ENCODE results near the gene TPSAB1.
A peak's percentile ranks its signal among the peaks of the same experiment; 100 is the strongest.

The TPSAB1 gene

DNA sequence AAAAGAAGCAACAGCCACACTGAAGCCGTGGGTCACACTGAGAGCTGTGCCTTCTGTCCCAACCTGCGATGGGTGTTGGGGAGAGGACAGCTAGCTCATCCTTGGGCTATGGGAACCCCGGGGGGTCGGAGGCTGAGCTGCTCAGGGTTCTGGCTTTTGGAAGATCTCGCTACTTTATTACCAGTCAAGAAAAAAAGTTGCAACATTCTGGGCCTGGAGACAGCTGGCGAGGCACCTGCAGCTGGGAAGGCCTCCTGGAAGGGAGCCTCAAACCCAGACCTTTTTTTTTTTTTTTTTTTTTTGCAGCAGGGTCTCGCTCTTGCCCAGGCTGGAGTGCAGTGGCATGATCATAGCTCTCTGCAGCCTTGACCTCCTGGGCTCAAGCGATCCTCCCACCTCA is 40.3 kb downstream of the TPSAB1 start:
- DNase-seq (ENCODE audit: low spot score in 2 of 2) (no peak), ATAC-seq (ENCODE audit: low read depth) (no peak)
- peaks cover 2% of the 10 kb centered on the region for H3K4me1 Mint-ChIP-seq
- H3K36me3 Mint-ChIP-seq = no peaks in the 10 kb centered on the region
- no peak overlapping the region for H3K27ac Mint-ChIP-seq
- H3K4me3 Mint-ChIP-seq = no peak overlapping the region
- H3K27me3 Mint-ChIP-seq = peaks cover 12% of the 10 kb centered on the region
- no peaks in the 10 kb centered on the region for H3K9me3 Mint-ChIP-seq

DNA sequence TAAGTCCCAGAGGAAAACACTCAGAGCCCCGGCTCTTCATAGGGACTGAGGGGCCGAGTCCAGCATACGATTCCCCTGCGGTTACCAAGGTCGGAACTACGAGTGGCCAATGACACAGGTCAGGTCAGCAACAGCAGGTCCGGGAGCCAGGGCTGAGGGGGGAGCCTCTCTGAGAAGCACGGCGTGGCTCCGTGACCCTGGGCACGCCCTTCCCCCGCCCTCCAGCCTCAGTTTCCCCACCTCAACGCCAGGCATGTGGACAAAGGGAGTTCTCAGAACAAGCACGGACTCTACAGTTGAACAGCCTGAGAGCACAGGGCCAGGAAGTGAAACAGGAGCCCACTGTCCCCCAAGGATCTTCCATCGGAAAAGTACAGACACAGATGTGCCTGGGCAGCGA is 41.0 kb downstream of the TPSAB1 start:
- Mint-ChIP-seq H3K4me3 (no peak overlapping the region), H3K9me3 (no peaks in the 10 kb centered on the region)
- ATAC-seq (ENCODE audit: low read depth) = no peak

DNA sequence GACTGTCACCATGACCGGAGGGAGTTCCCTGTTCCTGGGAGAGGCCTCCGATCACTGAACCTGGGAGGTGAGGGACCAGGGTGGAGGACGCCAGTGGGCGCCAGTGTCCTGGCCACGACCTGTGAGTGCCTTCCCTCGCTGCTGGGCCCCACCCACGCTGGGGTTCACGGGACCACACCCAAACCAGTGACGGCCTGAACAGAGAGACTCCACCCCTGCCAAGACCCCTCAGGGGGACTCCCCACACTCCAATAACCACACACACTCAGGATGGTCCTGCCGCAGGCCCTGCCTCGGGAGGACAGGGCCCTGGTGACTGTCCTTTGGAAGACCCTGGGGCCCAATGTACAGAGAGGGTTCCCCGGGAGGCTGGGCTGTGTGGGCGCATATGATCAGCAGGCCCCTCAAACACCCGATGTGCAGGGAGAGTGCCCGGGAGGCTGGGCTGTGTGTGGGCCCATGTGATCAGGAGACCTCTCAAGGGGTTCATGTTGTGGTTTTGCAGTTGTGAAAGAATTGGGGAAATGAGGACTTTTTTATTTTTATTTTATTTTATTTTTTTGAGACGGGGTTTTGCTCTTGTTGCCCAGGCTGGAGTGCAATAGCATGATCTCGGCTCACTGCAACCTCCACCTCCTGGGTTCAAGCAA is 41.9 kb downstream of the TPSAB1 start:
- no peak overlapping the region for H3K4me3 Mint-ChIP-seq
- H3K9me3 Mint-ChIP-seq = no peaks in the 10 kb centered on the region
- H3K27ac Mint-ChIP-seq = no peak overlapping the region
- peak; percentile 56 for ATAC-seq (ENCODE audit: low read depth)
- H3K4me1 Mint-ChIP-seq = peaks cover 2% of the 10 kb centered on the region
- H3K27me3 Mint-ChIP-seq = peaks cover 13% of the 10 kb centered on the region
- no peak for DNase-seq (ENCODE audit: low spot score in 2 of 2)
- H3K36me3 Mint-ChIP-seq = no peaks in the 10 kb centered on the region

More for the DNA sequence above, 41.0 kb downstream of the TPSAB1 start:
- no peak overlapping the region for H3K27ac Mint-ChIP-seq
- DNase-seq (ENCODE audit: low spot score in 2 of 2) = no peak
- peaks cover 13% of the 10 kb centered on the region for H3K27me3 Mint-ChIP-seq
- H3K4me1 Mint-ChIP-seq = peaks cover 2% of the 10 kb centered on the region
- no peaks in the 10 kb centered on the region for H3K36me3 Mint-ChIP-seq

DNA sequence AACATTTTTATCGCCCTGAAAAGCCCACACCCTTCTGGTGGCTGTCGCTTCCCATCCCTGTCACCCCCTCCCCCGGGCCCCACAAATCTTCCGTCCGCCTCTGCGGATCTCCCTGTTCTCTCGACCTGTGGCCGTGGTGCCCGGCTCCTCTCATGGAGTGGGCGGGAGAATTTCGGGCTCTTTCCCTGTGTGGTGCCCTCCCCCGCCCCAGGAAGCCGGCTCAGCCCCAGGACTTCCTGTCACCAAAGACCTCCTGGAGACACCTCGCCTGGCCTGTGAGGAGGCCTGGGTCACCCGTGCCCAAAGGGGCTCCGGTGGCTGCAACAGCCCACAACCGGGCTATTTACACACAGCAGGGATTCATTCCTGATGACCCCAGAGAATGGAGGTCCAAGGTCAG is 42.8 kb downstream of the TPSAB1 start:
- H3K36me3 Mint-ChIP-seq = no peaks in the 10 kb centered on the region
- no peak overlapping the region for H3K4me3 Mint-ChIP-seq
- ATAC-seq (ENCODE audit: low read depth) (no peak), DNase-seq (ENCODE audit: low spot score in 2 of 2) (no peak)
- H3K4me1 Mint-ChIP-seq = peaks cover 2% of the 10 kb centered on the region
- no peak overlapping the region for H3K27ac Mint-ChIP-seq
- H3K27me3 Mint-ChIP-seq = peaks cover 12% of the 10 kb centered on the region
- H3K9me3 Mint-ChIP-seq = no peaks in the 10 kb centered on the region

DNA sequence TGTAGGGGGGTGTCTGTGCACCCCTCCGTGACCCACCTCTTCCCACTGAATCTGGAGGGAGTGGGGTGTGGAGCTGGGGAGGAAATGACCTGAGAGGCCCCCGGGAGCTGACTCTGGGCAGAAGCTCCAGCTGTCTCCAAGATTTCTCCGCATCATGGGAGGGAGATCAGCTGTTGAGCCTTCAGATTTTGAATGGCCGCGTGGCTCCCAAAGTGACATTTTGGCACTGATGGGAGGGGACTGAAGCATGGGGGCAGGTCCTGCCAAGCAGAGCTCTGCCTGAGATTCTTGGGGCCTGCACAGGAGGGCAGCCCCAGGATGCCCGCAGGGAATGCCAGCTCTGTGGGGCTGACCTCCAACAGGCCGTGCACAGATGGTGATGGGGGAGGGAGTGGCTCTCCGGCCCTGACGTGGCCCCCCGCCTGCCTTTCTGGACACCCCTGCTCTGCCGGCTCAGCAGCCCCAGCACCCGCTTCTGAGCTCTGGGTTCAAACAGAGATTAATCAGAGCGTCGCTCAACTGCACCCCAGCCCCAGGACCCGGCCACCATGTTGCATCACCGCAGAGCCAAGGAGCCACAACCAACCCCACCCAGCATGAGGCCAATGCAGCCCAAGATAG is 43.6 kb downstream of the TPSAB1 start:
- Mint-ChIP-seq H3K4me3 (no peak overlapping the region), H3K36me3 (no peaks in the 10 kb centered on the region), H3K4me1 (peaks cover 2% of the 10 kb centered on the region), H3K27ac (no peak overlapping the region), H3K9me3 (no peaks in the 10 kb centered on the region), H3K27me3 (peaks cover 15% of the 10 kb centered on the region)
- DNase-seq (ENCODE audit: low spot score in 2 of 2) (no peak), ATAC-seq (ENCODE audit: low read depth) (no peak)

DNA sequence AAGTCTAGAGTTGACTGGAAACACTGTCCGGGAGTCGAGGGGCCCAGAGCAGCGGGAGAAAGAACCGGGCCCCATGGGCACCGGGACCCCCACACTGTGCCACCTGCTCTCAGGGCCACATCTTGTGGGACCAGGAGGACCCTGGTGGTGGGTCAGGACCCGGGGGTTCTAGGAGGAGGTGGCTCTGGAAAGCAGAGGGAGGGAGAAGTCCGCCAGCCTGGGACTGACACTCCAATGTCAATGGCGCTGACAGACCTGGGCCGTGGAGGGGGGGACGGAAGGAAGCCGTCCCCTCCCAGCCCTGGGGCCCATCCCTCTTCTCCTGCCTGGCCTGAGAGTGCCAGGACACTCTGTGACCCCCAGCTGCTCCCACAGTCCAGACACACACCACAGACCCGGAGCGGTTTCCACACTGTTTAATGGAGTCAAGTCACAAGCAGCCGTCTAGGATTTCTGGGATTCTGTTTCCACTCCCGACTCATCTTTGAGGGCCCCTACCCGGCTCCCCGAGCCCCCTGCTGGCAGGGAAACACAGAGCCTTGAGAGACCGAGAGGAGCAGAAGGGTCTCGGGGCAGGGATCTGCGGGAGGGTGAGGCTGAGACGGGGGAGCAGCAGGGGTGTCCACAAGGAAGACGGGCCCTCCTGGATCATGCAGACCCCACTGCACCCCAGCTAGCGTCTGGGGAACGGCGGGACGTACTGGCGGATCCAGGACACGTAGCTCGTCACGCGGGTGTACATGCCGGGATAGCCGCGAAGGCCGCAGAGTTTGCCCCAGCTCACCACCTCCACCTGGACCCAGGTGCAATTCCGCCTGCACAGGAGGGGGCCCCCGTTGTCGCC is 45.4 kb downstream of the TPSAB1 start:
- no peak overlapping the region for H3K4me3 Mint-ChIP-seq
- no peaks in the 10 kb centered on the region for H3K36me3 Mint-ChIP-seq
- no peak for DNase-seq (ENCODE audit: low spot score in 2 of 2)
- no peak overlapping the region for H3K27ac Mint-ChIP-seq
- peaks cover 2% of the 10 kb centered on the region for H3K4me1 Mint-ChIP-seq
- peaks cover 14% of the 10 kb centered on the region for H3K27me3 Mint-ChIP-seq
- no peak for ATAC-seq (ENCODE audit: low read depth)
- no peaks in the 10 kb centered on the region for H3K9me3 Mint-ChIP-seq

DNA sequence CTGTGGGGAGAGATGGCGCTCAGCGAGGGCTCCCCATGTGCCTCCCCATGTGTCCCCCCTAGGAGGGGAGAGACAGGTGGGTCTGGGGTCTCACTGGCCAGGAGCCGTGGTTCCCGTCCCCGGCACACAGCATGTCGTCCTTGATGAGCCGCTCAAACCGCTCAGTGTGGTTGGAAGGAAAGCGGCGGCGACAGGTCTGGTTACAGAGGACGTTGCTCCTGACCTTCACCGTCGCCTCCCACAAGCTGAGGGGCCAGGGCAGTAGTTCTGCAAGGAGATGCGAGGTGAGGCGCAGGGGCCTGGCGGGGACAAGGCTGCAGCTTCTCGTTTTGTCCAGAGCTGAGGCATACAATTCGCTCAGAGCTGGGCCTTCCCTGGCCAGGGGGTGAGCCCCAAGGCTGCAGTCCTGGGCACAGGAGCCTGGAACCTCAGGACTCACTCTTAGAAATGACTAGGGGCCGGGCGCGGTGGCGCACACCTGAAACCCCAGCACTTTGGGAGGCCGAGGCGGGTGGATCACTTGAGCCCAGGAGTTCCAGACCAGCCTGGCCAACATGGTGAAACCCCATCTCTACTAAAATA is 46.1 kb downstream of the TPSAB1 start:
- H3K4me1 Mint-ChIP-seq = peaks cover 2% of the 10 kb centered on the region
- no peak for ATAC-seq (ENCODE audit: low read depth)
- no peak for DNase-seq (ENCODE audit: low spot score in 2 of 2)
- H3K9me3 Mint-ChIP-seq = no peaks in the 10 kb centered on the region
- H3K4me3 Mint-ChIP-seq = no peak overlapping the region
- peaks cover 14% of the 10 kb centered on the region for H3K27me3 Mint-ChIP-seq
- no peak overlapping the region for H3K27ac Mint-ChIP-seq
- H3K36me3 Mint-ChIP-seq = no peaks in the 10 kb centered on the region

DNA sequence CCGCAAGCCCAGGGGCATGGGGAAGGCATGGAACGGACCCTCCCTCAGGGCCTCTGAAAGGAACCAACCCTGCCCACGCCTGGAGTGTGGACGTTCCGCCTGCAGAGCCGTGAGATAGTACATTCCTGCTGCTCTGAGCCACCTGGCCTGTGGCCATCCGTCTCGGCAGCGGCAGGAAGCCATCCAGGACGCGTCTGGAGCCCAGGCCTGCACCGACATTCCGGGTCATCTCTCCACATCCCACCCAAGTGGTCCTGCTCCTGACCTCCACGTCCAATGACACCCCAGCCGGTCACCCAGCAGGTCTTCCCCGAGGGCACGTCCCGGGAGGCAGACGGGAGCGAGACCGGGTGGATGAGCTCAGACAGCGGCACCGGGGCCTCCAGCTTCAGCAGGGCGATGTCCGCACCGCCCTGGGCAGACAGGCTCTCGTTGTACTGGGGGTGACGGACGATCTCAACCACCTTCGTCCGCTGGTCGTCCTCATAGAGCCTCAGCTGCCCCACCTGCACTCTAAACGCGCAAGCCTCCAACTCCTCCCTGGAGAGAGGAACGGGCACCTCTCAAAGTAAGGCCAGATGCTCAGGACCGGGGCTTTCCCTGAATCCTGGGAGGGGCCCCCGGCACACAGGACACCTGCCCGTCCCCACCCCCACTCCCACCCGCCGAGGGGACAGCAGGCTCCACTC is 47.6 kb downstream of the TPSAB1 start:
- no peak overlapping the region for H3K4me3 Mint-ChIP-seq
- no peaks in the 10 kb centered on the region for H3K36me3 Mint-ChIP-seq
- peaks cover 16% of the 10 kb centered on the region for H3K27me3 Mint-ChIP-seq
- H3K9me3 Mint-ChIP-seq = no peaks in the 10 kb centered on the region
- H3K27ac Mint-ChIP-seq = no peak overlapping the region
- H3K4me1 Mint-ChIP-seq = peaks cover 2% of the 10 kb centered on the region
- no peak for ATAC-seq (ENCODE audit: low read depth)
- DNase-seq (ENCODE audit: low spot score in 2 of 2) = no peak

DNA sequence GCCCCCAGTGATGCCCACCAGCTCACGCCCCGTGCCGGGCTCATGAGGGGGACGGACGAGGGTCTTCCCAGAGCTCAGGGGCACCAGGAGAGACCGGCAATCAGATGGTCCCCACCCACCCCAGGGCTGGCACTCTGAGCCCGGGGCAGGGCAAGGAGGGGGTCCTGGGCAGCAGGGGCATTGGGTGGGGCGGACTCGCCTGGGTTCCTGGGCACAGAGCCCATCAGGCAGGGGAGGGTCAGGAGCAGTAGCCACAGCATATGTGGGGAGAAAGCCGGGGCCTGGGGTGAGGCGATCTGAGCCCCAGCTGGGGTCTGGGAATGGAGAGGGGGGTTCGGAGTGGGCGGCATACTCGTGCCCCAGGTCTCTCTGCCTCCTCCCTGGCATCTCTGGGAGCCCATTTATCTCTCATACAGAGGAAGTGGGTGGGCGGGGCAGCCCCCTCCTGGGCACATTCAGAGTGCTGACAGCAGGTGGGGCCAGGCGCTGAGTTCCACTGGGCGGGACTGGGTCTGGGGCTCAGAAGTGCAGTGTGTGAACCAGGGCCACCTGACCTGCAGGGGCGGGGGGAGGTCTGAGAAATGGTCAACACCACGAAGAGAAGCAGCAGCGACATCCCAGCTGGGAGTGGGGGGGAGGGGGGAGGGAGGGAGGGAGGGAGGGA is 48.4 kb downstream of the TPSAB1 start:
- H3K4me1 Mint-ChIP-seq = peaks cover 2% of the 10 kb centered on the region
- ATAC-seq (ENCODE audit: low read depth) = peak; percentile 70
- no peak for DNase-seq (ENCODE audit: low spot score in 2 of 2)
- H3K4me3 Mint-ChIP-seq = peak overlapping the region; percentile 46
- no peak overlapping the region for H3K27ac Mint-ChIP-seq
- H3K27me3 Mint-ChIP-seq = peaks cover 16% of the 10 kb centered on the region
- H3K36me3 Mint-ChIP-seq = no peaks in the 10 kb centered on the region
- no peaks in the 10 kb centered on the region for H3K9me3 Mint-ChIP-seq

DNA sequence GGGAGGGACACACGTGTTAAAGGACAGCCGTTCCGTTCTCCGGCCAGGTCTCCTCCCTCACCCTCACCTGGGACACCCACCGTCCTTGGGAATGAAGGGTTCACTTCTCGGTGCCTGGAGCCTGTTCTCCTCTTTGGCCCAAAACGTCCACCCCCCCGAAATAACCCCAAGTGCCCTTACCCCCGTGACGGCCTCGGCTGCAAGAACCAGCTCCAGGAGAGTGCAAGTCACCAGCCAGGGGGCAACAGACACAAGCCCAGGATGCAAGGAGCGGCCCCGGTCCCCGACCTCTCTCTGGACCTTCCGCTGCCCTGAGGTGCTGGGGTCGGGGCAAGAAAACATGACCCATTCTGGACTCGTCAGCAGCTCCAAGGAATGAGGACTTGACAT is 49.0 kb downstream of the TPSAB1 start:
- H3K36me3 Mint-ChIP-seq = no peaks in the 10 kb centered on the region

DNA sequence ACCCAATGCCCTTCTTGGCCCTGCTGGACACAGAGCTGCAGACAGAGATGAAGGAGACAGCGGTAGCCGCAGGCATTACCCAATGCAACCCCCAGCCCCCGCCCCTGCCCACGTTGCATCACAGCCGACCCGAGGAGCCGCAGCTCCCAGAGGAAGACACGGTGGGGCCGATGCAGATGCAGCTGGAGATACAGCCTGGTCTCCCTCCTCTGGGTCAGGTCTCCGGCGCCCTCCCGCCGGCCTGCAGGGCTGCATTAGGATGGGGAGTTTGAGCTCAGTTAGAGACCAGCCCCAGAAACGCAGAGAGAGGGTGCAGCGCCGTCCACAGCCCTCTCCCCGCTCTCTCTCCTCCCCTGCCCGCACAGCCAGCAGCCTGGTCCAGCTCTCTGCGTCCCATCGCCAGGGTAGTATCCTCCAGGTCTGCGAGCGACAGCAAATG is 49.6 kb downstream of the TPSAB1 start:
- H3K4me1 Mint-ChIP-seq = peaks cover 8% of the 10 kb centered on the region
- no peak for ATAC-seq (ENCODE audit: low read depth)
- H3K36me3 Mint-ChIP-seq = no peaks in the 10 kb centered on the region
- no peak overlapping the region for H3K4me3 Mint-ChIP-seq
- no peak overlapping the region for H3K27ac Mint-ChIP-seq
- DNase-seq (ENCODE audit: low spot score in 2 of 2) = no peak
- H3K9me3 Mint-ChIP-seq = no peaks in the 10 kb centered on the region
- H3K27me3 Mint-ChIP-seq = peaks cover 16% of the 10 kb centered on the region

More for the DNA sequence above, 49.0 kb downstream of the TPSAB1 start:
- H3K9me3 Mint-ChIP-seq = no peaks in the 10 kb centered on the region
- ATAC-seq (ENCODE audit: low read depth) (no peak), DNase-seq (ENCODE audit: low spot score in 2 of 2) (no peak)
- H3K4me3 Mint-ChIP-seq = no peak overlapping the region
- peaks cover 16% of the 10 kb centered on the region for H3K27me3 Mint-ChIP-seq
- no peak overlapping the region for H3K27ac Mint-ChIP-seq
- H3K4me1 Mint-ChIP-seq = peaks cover 6% of the 10 kb centered on the region

DNA sequence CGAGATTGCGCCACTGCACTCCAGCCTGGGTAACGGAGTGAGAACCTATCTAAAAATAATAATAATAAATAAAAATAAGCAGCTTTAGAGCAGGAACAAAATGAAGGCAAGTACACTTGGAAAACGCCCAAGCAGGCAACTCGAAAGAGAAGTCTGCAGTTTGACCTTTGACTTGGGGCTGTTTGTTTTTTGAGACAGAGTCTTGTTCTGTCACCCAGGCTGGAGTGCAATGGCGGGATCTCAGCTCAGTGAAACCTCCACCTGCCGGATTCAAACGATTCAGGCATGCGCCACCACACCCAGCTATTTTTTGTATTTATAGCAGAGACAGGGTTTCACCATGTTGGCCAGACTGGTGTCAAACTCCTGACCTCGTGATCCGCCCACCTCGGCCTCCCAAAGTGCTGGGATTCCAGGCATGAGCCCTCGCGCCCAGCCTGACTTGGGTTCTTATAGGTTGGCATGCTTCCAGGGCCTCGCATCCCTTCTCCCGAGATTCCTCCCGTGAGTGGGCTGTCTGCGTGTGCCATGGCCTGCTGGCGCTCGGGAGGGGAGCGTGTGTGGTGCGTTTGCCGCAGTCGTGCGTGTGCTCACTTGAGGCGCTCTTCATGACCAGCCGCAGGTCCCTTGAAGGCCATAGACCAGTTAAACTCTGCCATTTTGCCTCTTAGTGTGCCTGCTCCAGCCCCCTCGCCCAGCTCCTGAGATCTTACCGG is 50.5 kb downstream of the TPSAB1 start:
- DNase-seq (ENCODE audit: low spot score in 2 of 2) = no peak
- no peaks in the 10 kb centered on the region for H3K36me3 Mint-ChIP-seq
- peaks cover 15% of the 10 kb centered on the region for H3K27me3 Mint-ChIP-seq
- no peak for ATAC-seq (ENCODE audit: low read depth)
- H3K27ac Mint-ChIP-seq = no peak overlapping the region
- no peak overlapping the region for H3K4me3 Mint-ChIP-seq
- H3K9me3 Mint-ChIP-seq = no peaks in the 10 kb centered on the region
- H3K4me1 Mint-ChIP-seq = peaks cover 13% of the 10 kb centered on the region

DNA sequence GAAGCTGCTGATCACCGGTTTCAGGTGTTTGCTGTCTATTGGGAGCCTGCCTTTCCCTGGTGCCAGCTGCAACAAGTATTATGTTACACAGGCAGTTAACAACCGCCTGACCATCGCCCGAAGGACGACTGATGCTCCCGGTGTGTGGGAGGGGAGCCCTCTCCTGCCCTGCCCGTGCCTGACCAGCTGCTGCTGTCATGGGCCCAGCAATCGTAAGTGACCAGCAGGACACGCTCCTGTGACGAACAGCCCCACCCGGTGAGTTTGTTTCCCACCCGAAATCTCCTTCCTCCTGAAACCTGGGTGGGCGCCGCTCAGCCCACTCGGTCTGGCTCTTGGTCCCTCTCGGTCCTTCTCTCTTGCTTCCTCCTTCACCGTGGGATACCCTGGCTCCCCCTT is 51.1 kb downstream of the TPSAB1 start:
- H3K27me3 Mint-ChIP-seq = peaks cover 11% of the 10 kb centered on the region
- H3K4me1 Mint-ChIP-seq = peaks cover 13% of the 10 kb centered on the region
- H3K36me3 Mint-ChIP-seq = no peaks in the 10 kb centered on the region
- H3K4me3 Mint-ChIP-seq = no peak overlapping the region
- ATAC-seq (ENCODE audit: low read depth) = no peak
- H3K27ac Mint-ChIP-seq = no peak overlapping the region
- H3K9me3 Mint-ChIP-seq = no peaks in the 10 kb centered on the region
- DNase-seq (ENCODE audit: low spot score in 2 of 2) = no peak
